HG03442 (cell line): Measurements from ENCODE around the gene POLR3C.

Experiments
- ATAC-seq: cut with Tn5 transposase; IDR thresholded peaks from one replicate; pipeline ENCODE4 v1.9.1; 2021; ENCODE audit warnings: mild to moderate bottlenecking, moderate library complexity; ENCODE audit not compliant: unreplicated experiment

Gene POLR3C

DNA sequence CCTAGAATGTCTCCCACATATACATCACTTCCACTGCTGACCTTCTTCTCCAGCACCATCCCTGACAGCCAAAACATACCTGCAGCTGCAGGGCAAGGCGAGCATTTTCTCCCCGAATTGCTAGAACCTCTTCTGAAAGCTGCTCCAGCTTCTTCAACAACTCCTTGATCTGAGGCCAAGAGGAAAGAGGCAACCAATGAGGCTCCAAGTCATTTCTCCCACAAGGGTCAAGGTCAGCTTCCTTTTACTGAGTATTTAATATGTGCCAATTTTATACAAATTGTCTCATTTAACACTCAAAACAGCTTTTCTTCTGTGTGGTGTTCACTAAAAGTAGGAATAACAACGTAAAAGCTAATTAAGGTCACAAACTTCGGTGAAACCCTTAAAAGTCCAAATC, 44.2 kb downstream of the POLR3C start:
- no peak for ATAC-seq

DNA sequence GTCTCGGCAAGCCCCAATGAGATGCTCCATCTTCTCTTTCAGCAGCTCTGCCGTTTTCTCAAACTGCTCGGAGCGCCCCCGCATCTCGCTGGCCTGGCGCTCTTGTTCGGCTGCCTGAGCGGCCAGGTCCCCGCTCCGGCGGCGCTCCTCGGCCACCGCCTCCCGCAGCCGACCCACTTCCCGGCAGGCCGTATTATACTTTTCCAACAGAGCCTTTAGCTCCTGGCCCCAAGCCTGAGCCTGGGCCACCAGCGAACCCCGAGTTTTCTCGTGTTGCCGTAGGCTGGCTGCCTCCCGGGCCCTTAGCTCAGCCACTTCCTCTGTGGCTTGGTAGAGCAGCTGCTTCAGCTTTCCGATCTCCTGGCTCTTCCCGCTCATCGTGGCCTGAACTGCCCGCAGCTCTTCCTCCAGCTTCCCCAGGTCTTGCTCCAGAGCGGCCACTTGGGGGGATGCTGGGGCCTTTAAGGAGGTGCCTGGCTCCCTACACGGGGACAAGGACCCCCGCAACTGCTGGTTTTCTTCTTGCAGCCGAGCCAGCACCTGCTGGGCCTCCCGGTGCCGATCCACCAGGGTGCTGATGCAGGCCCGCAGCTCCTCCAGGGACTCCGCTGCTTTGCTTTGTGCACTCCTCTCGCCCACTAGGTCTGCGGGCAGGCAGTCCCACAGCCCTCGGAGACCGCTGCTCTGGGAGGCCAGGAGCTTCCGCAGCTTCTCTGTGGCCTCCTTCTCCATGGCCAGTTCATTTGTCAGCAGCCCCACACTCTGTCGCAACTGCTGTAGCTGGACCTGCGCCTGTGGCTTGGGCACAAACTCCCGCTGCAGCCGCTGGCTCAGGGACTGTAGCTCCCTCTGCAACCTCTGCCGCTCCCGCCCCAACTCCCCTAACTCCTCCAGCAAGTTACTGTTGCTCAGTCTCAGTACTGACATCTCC, 48.3 kb downstream of the POLR3C start:
- no peak for ATAC-seq

DNA sequence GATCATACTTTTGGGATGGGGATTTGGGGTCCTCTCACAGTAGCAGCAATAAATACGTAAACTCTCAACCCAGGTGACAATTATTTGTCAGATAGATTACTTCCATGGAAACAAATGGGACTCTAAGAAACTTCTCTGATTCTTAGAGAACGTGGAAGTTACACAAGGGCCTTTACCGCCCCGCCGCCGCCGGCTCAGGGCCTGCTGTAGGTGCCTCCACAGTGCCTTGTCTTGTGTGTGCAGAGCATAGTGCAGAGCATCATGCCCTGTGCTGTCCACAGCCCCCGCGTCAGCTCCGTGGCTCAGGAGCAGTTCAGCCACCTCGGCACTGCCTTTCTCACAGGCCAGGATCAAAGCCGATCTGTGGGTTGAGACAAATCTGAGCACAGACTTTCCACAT, 50.6 kb downstream of the POLR3C start:
- no peak for ATAC-seq

DNA sequence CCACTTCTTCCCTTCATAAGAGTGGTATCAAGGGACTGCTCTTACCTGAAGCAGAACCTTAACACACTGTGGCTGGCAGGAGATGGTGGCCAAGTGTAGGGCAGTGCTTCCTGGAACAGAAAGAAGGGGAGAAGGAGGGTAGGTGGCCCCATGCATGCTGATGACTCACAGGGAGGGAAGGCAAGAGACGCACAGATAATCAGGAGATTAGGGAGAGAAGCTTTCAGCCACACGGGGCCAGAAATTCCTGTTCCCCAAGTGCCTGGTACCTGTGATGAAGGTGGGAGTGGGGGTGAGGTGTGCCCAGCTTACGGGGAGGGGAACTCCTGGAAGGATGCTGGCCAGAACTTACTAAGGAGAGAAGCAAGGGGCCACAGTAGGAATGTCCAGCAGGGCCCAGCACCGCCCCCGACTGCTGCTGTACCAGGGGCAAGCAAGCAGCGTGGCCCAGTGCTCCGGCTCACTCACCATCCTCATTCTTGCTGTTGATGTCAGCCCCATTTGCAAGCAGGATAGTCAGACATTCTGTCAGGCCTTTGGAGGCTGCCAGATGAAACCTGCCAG, 54.0 kb downstream of the POLR3C start:
- ATAC-seq, result no peak

GRCh38 chr1:145878724-145879123, 54.7 kb downstream of the POLR3C start:
- no peak for ATAC-seq

GRCh38 chr1:145879775-145880174, 55.8 kb downstream of the POLR3C start:
- no peak for ATAC-seq

DNA sequence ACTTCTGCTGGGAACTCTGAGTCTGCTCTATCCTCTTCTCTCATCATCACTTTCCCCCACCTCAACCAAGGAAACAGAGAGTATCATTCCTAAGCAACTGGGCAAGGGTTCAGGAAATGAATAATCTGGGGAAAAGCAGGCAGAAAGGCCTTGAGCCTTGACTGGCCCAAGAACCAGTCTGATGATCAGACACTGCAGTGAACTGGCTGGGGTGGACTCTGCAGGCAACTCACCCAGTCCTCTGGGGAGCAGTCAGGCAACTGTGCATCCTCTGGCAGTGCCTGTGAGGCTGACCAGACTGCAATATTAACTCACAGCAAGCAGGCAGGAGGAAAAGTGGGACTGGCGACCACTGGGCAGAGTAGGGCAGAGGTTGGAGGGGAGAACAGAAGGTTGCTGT, 60.7 kb downstream of the POLR3C start:
- no peak for ATAC-seq

GRCh38 chr1:145885738-145886287, 61.8 kb downstream of the POLR3C start, which contains the start of gene ANKRD35:
TSS of gene ANKRD35 (minus strand) at chr1:145885866. CDS start at chr1:145885758, 108 bp downstream.
- peak; percentile 98 for ATAC-seq

GRCh38 chr1:145886390-145886789, 62.4 kb downstream of the POLR3C start:
- no peak for ATAC-seq

DNA sequence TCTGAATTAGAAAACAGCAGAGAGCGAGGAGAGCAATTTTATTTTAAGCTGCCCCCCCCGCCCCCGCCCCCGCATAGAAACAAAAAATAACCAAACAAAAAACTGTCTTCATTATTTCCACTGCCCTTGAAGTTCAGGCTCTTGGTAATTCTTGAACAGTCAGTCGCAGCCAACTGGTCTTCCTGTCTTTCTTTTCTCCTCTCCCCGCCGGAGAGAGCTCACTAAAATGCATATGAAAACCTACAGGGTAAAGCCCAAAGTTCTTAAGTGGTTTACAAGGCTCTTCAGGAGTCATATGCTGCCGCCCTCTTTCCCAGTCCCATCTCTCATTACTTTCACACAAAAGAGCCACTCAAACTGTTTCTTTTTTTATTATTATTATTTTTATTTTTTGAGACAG, 62.8 kb downstream of the POLR3C start:
- no peak for ATAC-seq

GRCh38 chr1:145887631-145888030, 63.6 kb downstream of the POLR3C start:
- ATAC-seq, result no peak

DNA sequence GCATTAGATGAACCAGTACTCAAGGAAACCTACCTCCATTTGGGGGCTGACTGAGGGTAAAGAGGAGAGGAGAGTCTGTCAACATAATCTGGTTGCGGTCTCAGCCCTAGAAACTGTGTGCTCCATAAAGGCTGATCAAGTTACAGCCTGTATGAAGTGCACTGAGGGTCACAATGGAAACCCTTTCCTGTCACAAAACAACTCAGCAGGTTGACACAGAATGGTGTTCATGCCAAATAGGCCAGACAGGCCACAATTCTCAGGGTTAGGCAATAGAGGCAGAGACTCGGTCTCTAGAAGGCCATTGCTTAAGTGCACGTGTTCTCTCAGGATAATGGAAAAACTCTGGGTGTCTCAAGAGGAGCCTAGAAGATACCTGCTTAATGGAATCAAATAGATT, 65.7 kb downstream of the POLR3C start:
- ATAC-seq, result no peak

- ATAC-seq, result no peak
Measured at GRCh38 chr1:145891143-145891542, 67.1 kb downstream of the POLR3C start.

GRCh38 chr1:145891587-145892485, 67.8 kb downstream of the POLR3C start:
- ATAC-seq, result peak; percentile 47

GRCh38 chr1:145892486-145893087, 68.6 kb downstream of the POLR3C start:
- no peak for ATAC-seq

DNA sequence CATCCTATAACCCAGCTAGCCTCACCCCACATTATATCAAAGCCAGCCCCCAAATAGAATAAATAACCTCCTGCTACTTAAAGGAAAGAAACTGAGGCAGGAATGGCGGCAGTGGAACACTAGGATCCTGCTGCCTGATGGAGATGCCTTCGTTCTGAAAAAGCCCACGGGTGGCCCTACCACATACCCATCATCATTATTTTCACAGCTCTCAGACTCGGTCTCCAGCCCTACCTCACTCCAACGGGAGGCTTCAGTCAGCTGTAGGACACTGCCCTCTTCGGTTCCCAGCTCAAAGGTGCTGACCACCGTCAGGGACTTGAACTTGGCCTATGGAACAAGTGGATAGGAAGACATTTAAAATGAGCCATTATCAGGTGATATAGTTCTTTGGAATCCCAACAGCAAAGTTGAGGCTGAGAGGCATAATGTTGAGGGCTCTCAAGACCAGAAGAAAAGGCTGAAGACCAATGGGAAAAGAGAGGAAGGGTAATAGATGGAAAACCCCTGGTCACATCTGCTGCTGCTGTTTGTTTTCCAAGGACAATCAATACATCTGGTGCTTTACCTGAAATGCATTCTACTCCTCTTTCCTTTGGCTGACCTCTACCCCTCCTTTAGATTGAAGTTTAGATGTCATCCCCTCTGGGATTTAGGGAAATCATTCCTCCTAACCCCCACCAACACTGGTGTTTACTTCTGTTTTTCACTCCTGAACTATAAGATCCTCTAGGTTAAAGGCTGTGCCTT, 69.5 kb downstream of the POLR3C start:
- ATAC-seq, result no peak
